Keratinocyte (primary cell): ENCODE data around the gene TRAF7.
"Not testable (repeated sequence)": the region's sequence is repeated elsewhere in the genome, so short reads cannot be mapped to it uniquely, and the experiment has no call there.

Experiments
- EZH2 ChIP-seq: IDR thresholded peaks from one replicate; pipeline ENCODE4 v1.6.1; 2012; ENCODE audit warnings: inconsistent platforms, mild to moderate bottlenecking, low read length, moderate library complexity
- TF ChIP-seq, protein P1 (sequence below), 3 experiments: IDR thresholded peaks in 1 of 3; conservative IDR thresholded peaks in 1 of 3; optimal IDR thresholded peaks in 1 of 3; 2 replicates in 2 of 3; 3 replicates in 1 of 3; pipeline versions ENCODE3 to v1.5.1; 2011; ENCODE audit warnings: low read length in 3 of 3, mild to moderate bottlenecking in 3 of 3, moderate library complexity in 2 of 3, control low read depth in 1 of 3, inconsistent platforms in 1 of 3; ENCODE audit not compliant: insufficient read depth in 2 of 3; ENCODE audit errors: extremely low read depth in 1 of 3

DNA sequence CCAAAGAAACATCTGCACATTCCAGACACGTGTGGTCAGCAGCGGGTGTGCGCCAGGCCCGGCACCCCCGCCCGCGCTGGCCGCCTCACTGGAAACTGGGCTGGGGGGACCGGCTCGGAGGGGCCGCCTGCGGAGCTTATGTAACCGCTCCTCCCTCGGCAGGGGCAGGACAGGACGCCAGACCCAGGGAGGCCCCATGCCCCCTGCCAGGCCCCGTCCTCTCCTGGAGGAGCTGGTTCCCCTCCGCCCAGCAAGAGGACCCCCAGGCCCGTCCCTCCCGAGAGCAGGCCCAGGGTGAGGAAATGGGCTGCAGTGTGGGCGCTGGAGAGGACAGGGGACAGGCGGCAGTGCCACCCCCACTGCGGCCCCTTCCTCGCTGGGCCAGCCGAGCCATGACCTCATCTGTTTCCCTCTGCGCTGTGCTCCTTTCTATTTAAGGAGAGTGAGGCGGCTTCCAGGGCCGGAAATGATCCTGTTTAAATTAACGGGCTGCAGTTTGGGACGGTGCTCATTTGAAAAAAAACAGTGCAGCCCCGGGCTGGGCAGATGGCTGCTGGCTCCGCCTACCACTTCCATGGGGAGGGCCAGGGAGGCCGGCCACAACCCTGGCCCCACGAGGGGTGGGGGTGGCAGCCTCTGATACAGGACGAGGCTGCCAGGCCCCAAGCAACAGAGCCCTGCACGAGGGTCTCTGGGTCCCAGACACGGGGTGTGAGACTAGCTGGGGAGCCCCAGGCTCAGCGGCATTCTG, 30.7 kb upstream of the TRAF7 start:
- TF ChIP-seq, protein P1, sequence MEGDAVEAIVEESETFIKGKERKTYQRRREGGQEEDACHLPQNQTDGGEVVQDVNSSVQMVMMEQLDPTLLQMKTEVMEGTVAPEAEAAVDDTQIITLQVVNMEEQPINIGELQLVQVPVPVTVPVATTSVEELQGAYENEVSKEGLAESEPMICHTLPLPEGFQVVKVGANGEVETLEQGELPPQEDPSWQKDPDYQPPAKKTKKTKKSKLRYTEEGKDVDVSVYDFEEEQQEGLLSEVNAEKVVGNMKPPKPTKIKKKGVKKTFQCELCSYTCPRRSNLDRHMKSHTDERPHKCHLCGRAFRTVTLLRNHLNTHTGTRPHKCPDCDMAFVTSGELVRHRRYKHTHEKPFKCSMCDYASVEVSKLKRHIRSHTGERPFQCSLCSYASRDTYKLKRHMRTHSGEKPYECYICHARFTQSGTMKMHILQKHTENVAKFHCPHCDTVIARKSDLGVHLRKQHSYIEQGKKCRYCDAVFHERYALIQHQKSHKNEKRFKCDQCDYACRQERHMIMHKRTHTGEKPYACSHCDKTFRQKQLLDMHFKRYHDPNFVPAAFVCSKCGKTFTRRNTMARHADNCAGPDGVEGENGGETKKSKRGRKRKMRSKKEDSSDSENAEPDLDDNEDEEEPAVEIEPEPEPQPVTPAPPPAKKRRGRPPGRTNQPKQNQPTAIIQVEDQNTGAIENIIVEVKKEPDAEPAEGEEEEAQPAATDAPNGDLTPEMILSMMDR (optimal IDR thresholded peaks at IDR 0.05 in 1 of 3, IDR thresholded peaks at IDR 0.05 in 1 of 3, conservative IDR thresholded peaks at IDR 0.05 in 1 of 3; ENCODE audit: extremely low read depth in 1 of 3, insufficient read depth in 2 of 3, low read length in 3 of 3) = not testable (repeated sequence)
- not testable (repeated sequence) for TF ChIP-seq EZH2
